CD4-positive, alpha-beta T cell treated with Interferon alpha-2 for 1 hour (primary cell): Measurements from ENCODE around the gene MSMB.
"Not testable (repeated sequence)": the region's sequence is repeated elsewhere in the genome, so short reads cannot be mapped to it uniquely, and the experiment has no call there.

Experiments used
- DNase-seq, 2 donors: peaks; one replicate each; pipeline ENCODE4 v3.0.0-alpha.2; 2020 to 2022

Gene MSMB

GRCh38 chr10:46069771-46070463 is 23.8 kb upstream of the MSMB start:
- no peak for DNase-seq

GRCh38 chr10:46068905-46069304 is 22.8 kb upstream of the MSMB start:
- DNase-seq = no peak

- no peak for DNase-seq
These were observed 22.0 kb upstream of the MSMB start for GRCh38 chr10:46068117-46068516.

GRCh38 chr10:46064269-46064817 is 18.3 kb upstream of the MSMB start:
- no peak for DNase-seq

- no peak for DNase-seq
These were observed 16.8 kb upstream of the MSMB start for GRCh38 chr10:46062723-46063428.

- no peak for DNase-seq
These were observed 14.6 kb upstream of the MSMB start for GRCh38 chr10:46060706-46061105.

GRCh38 chr10:46057927-46058326 is 11.9 kb upstream of the MSMB start:
- DNase-seq = not testable (repeated sequence)

- DNase-seq = no peak
These were observed 11.0 kb upstream of the MSMB start for GRCh38 chr10:46057038-46057437.

GRCh38 chr10:46055771-46056170 is 9.7 kb upstream of the MSMB start:
- no peak for DNase-seq

- no peak for DNase-seq
These were observed 7.7 kb upstream of the MSMB start for GRCh38 chr10:46053534-46054434.

- DNase-seq = no peak
These were observed 6.8 kb upstream of the MSMB start for GRCh38 chr10:46052791-46053375.

GRCh38 chr10:46052057-46052790 is 6.2 kb upstream of the MSMB start:
- no peak for DNase-seq

GRCh38 chr10:46050941-46051623 is 5.0 kb upstream of the MSMB start:
- no peak for DNase-seq

GRCh38 chr10:46049497-46049831 is 3.4 kb upstream of the MSMB start:
- DNase-seq = not testable (repeated sequence)

- no peak for DNase-seq
These were observed 2.1 kb upstream of the MSMB start for GRCh38 chr10:46048152-46048551.

- DNase-seq = no peak
These were observed 3.5 kb downstream of the MSMB start for GRCh38 chr10:46042527-46042926.

- no peak for DNase-seq
These were observed 6.1 kb downstream of the MSMB start for GRCh38 chr10:46040004-46040403.

GRCh38 chr10:46037107-46037825 is 8.8 kb downstream of the MSMB start:
- no peak for DNase-seq

GRCh38 chr10:46035923-46036849 is 9.9 kb downstream of the MSMB start:
- DNase-seq = no peak

- no peak for DNase-seq
These were observed 12.5 kb downstream of the MSMB start for GRCh38 chr10:46033602-46034011.
